Measurements from ENCODE around the gene KDM4B.

KDM4B gene

GRCh38 chr19:5016268-5016667 lies 47.4 kb downstream of the KDM4B start:
- TF ChIP-seq CTCF (conservative IDR thresholded peaks at IDR 0.05; ENCODE audit: low read depth, low read length): no peak
- no peak overlapping the region for H3K4me3 ChIP-seq (ENCODE audit: low read depth, low read length)
- DNase-seq (ENCODE audit: low read depth): no peak

GRCh38 chr19:5016781-5017180 lies 47.9 kb downstream of the KDM4B start:
- no peak for TF ChIP-seq CTCF (conservative IDR thresholded peaks at IDR 0.05; ENCODE audit: low read depth, low read length)
- no peak for DNase-seq (ENCODE audit: low read depth)
- no peak overlapping the region for H3K4me3 ChIP-seq (ENCODE audit: low read depth, low read length)

GRCh38 chr19:5017235-5017634 lies 48.3 kb downstream of the KDM4B start:
- DNase-seq (ENCODE audit: low read depth): peak; percentile 43
- H3K4me3 ChIP-seq (ENCODE audit: low read depth, low read length): no peak overlapping the region
- no peak for TF ChIP-seq CTCF (conservative IDR thresholded peaks at IDR 0.05; ENCODE audit: low read depth, low read length)

GRCh38 chr19:5018224-5019015 lies 49.5 kb downstream of the KDM4B start:
- H3K4me3 ChIP-seq (ENCODE audit: low read depth, low read length): no peak overlapping the region
- TF ChIP-seq CTCF (conservative IDR thresholded peaks at IDR 0.05; ENCODE audit: low read depth, low read length): no peak
- DNase-seq (ENCODE audit: low read depth): peak; percentile 80

- no peak for DNase-seq (ENCODE audit: low read depth)
- no peak overlapping the region for H3K4me3 ChIP-seq (ENCODE audit: low read depth, low read length)
- TF ChIP-seq CTCF (conservative IDR thresholded peaks at IDR 0.05; ENCODE audit: low read depth, low read length): no peak
Observed at GRCh38 chr19:5020368-5020767, 51.5 kb downstream of the KDM4B start.

GRCh38 chr19:5021046-5021445 lies 52.1 kb downstream of the KDM4B start:
- DNase-seq (ENCODE audit: low read depth): no peak
- no peak overlapping the region for H3K4me3 ChIP-seq (ENCODE audit: low read depth, low read length)
- TF ChIP-seq CTCF (conservative IDR thresholded peaks at IDR 0.05; ENCODE audit: low read depth, low read length): no peak

All from choroid plexus epithelial cell (primary cell).